B cell (primary cell): Measurements from ENCODE around the gene MAG. TPM values are rescaled to one million over a fixed set of nuclear protein-coding genes. Genes with fewer than 3 reads are reported as not detected.

ENCODE experiments used
- ATAC-seq: fragments of 200-7000 bp; cut with Tn5 transposase; one replicate; pipeline ENCODE4 v1.10.0; 2021; ENCODE audit warnings: low read depth, mild to moderate bottlenecking, moderate number of reproducible peaks, moderate library complexity
- CTCF ChIA-PET: fragments of 350-600 bp; sonication (Branson Sonifier 250); formaldehyde crosslinking; loops from one replicate; lab custom pipeline; 2021; ENCODE audit warnings: antibody characterized with exemption, inconsistent platforms; lab: Charles Lee
- POLR2A ChIA-PET: fragments of 350-600 bp; sonication (Branson Sonifier 250); formaldehyde crosslinking; loops from one replicate; lab custom pipeline; 2021; ENCODE audit warnings: antibody characterized with exemption; lab: Charles Lee
- DNase-seq: peaks from one replicate; pipeline ENCODE4 v3.0.0; 2013
- H2AFZ ChIP-seq: 2 replicates; pipeline ENCODE4 v1.6.1; 2012; ENCODE audit warnings: mild to moderate bottlenecking, low read depth, low read length; ENCODE audit not compliant: insufficient read depth, poor library complexity, severe bottlenecking
- H3K27ac ChIP-seq, 2 donors: 1 replicate in 1 of 2; 2 replicates in 1 of 2; pipeline ENCODE4 v1.5.1; 2012 to 2013; ENCODE audit warnings: low read length in 2 of 2, mild to moderate bottlenecking in 2 of 2, moderate library complexity in 1 of 2
- H3K27me3 ChIP-seq, 4 experiments: fragments of 200-600 bp in 1 of 4; sonication (generic) in 1 of 4; replicated peaks in 1 of 4; 1 replicate in 2 of 4; 2 replicates in 2 of 4; pipeline versions ENCODE4 v1.6.1 to v1.7.0; 2013 to 2016; ENCODE audit warnings: low read length in 3 of 4, mild to moderate bottlenecking in 2 of 4, mixed read lengths in 1 of 4, moderate library complexity in 1 of 4; ENCODE audit not compliant: insufficient read depth in 4 of 4, control insufficient read depth in 3 of 4; ENCODE audit errors: control extremely low read depth in 1 of 4
- H3K36me3 ChIP-seq, 2 experiments: replicated peaks in 1 of 2; 1 replicate in 1 of 2; 2 replicates in 1 of 2; pipeline versions ENCODE4 v1.6.1 to v1.7.1; 2013; ENCODE audit warnings: low read length in 1 of 2; ENCODE audit not compliant: insufficient read depth in 2 of 2, control insufficient read depth in 1 of 2; ENCODE audit errors: control extremely low read depth in 1 of 2, extremely low read depth in 1 of 2
- H3K4me1 ChIP-seq, 2 donors: fragments of 200-600 bp in 1 of 2; sonication (generic) in 1 of 2; 1 replicate in 1 of 2; 2 replicates in 1 of 2; pipeline versions ENCODE4 v1.5.1 to v1.6.1; 2013 to 2017; ENCODE audit warnings: low read length in 2 of 2; ENCODE audit not compliant: control insufficient read depth in 2 of 2, insufficient read depth in 2 of 2
- H3K4me2 ChIP-seq: replicated peaks from 2 replicates; pipeline ENCODE3; 2012; ENCODE audit warnings: mild to moderate bottlenecking, low read depth, low read length; ENCODE audit not compliant: poor library complexity, severe bottlenecking
- H3K4me3 ChIP-seq, 5 experiments: fragments of 200-600 bp in 1 of 5; sonication (generic) in 1 of 5; 1 replicate in 3 of 5; 2 replicates in 2 of 5; pipeline versions ENCODE4 v1.5.1 to v1.7.0; 2011 to 2016; ENCODE audit warnings: low read length in 4 of 5, mild to moderate bottlenecking in 4 of 5, low read depth in 2 of 5, control low read depth in 1 of 5, moderate library complexity in 1 of 5; ENCODE audit not compliant: insufficient read depth in 1 of 5; ENCODE audit errors: control extremely low read depth in 1 of 5, extremely low read depth in 1 of 5
- H3K79me2 ChIP-seq: fragments of 200-600 bp; sonication (generic); one replicate; pipeline ENCODE4 v1.6.0; 2016; ENCODE audit warnings: low read length; ENCODE audit not compliant: control insufficient read depth, insufficient read depth
- H3K9ac ChIP-seq: fragments of 200-600 bp; sonication (generic); 2 replicates; pipeline ENCODE4 v1.6.1; 2017; ENCODE audit warnings: mild to moderate bottlenecking, low read length, moderate library complexity
- H3K9me3 ChIP-seq, 3 donors: one replicate each; pipeline versions ENCODE4 v1.6.1 to v1.7.1; 2013; ENCODE audit warnings: low read length in 2 of 3; ENCODE audit not compliant: control insufficient read depth in 2 of 3, insufficient read depth in 1 of 3; ENCODE audit errors: control extremely low read depth in 1 of 3
- H4K20me1 ChIP-seq: 2 replicates; pipeline ENCODE4 v1.6.0; 2012; ENCODE audit warnings: mild to moderate bottlenecking, low read length; ENCODE audit not compliant: insufficient read depth, control insufficient read depth, poor library complexity, severe bottlenecking
- H3K27ac Mint-ChIP-seq: one replicate; pipeline ENCODE4 v1.8.0; 2021; ENCODE audit warnings: mixed read lengths
- H3K27me3 Mint-ChIP-seq: one replicate; pipeline ENCODE4 v1.8.0; 2021; ENCODE audit warnings: mixed read lengths
- H3K4me1 Mint-ChIP-seq: one replicate; pipeline ENCODE4 v1.8.0; 2021; ENCODE audit warnings: mixed read lengths
- H3K4me3 Mint-ChIP-seq: one replicate; pipeline ENCODE4 v1.8.0; 2021; ENCODE audit warnings: mixed read lengths
- H3K9me3 Mint-ChIP-seq: one replicate; pipeline ENCODE4 v1.8.0; 2022; ENCODE audit warnings: mixed read lengths; ENCODE audit not compliant: insufficient read depth
- EZH2 ChIP-seq: IDR thresholded peaks from 2 replicates; pipeline ENCODE4 v1.6.1; 2012; ENCODE audit warnings: borderline replicate concordance, low read depth, mild to moderate bottlenecking, moderate library complexity, low read length; ENCODE audit not compliant: insufficient read depth, poor library complexity, severe bottlenecking
- WGBS: methylation state at CpG from one replicate; pipeline ENCODE4 v1.1.5; 2013; ENCODE audit warnings: missing lambda C conversion rate; ENCODE audit not compliant: insufficient coverage; 5-methylcytosine and 5-hydroxymethylcytosine counted together
- intact Hi-C: fragments of 100-400 bp; cut with micrococcal nuclease; formaldehyde crosslinking; loops from one replicate; pipeline ENCODE4 v1.10.0; 2022
- polyA plus RNA-seq: library from polyadenylated mRNA; depleted of rRNA; stranded (reverse); fragments of >200 nt; gene quantifications from 2 replicates; pipeline ENCODE4 v1.2.3, GENCODE V29; 2012
- total RNA-seq, 2 donors: library from RNA; stranded (reverse); fragments of 120-200 nt in 1 of 2; gene quantifications; 1 replicate in 1 of 2; 2 replicates in 1 of 2; pipeline versions ENCODE4 v1.2.3 to v1.2.4, GENCODE V29; 2013 to 2022
- TF ChIP-seq, protein P1 (sequence below): fragments of 200-600 bp; IDR thresholded peaks from one replicate; pipeline ENCODE4 v1.8.0; 2022; ENCODE audit warnings: antibody characterized with exemption, mild to moderate bottlenecking

MAG gene
- total and polyA plus RNA-seq, 2 donors (not counting 1 experiment from before 2014, with no cell fraction given): 0.12 to 0.58 TPM

GRCh38 chr19:35291259-35291658 lies 702 bp upstream of the MAG start:
- Histone ChIP-seq H3K9ac (no peak overlapping the region), H2AFZ (no peak overlapping the region), H3K79me2 (no peaks in the 10 kb centered on the region), H3K4me1 (peaks cover 15 to 29% of the 10 kb centered on the region in 2 donors), H4K20me1 (no peaks in the 10 kb centered on the region), H3K4me2 (no peak overlapping the region), H3K36me3 (no peaks in the 10 kb centered on the region), H3K27ac (no peak overlapping the region), H3K9me3 (peaks cover 0 to 7% (median 0%) of the 10 kb centered on the region in 3 donors), H3K4me3 (no peak overlapping the region), H3K27me3 (no peaks in the 10 kb centered on the region)
- DNase-seq (no peak), ATAC-seq (no peak)
- Mint-ChIP-seq H3K27me3 (no peaks in the 10 kb centered on the region), H3K27ac (peak overlapping the region; percentile 26), H3K4me1 (peaks cover 30% of the 10 kb centered on the region), H3K9me3 (no peaks in the 10 kb centered on the region), H3K4me3 (no peak overlapping the region)
- TF ChIP-seq, protein P1, sequence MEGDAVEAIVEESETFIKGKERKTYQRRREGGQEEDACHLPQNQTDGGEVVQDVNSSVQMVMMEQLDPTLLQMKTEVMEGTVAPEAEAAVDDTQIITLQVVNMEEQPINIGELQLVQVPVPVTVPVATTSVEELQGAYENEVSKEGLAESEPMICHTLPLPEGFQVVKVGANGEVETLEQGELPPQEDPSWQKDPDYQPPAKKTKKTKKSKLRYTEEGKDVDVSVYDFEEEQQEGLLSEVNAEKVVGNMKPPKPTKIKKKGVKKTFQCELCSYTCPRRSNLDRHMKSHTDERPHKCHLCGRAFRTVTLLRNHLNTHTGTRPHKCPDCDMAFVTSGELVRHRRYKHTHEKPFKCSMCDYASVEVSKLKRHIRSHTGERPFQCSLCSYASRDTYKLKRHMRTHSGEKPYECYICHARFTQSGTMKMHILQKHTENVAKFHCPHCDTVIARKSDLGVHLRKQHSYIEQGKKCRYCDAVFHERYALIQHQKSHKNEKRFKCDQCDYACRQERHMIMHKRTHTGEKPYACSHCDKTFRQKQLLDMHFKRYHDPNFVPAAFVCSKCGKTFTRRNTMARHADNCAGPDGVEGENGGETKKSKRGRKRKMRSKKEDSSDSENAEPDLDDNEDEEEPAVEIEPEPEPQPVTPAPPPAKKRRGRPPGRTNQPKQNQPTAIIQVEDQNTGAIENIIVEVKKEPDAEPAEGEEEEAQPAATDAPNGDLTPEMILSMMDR: no peak
- no peak for TF ChIP-seq EZH2
- ChIA-PET POLR2A (interaction anchor here (0.6 kb wide), 1 partner anchor 401 kb away, joined by 5 read pairs; no protein-coding TSS in a partner anchor), CTCF (no interaction called here)
- intact Hi-C loops: no loop called here
- 68% methylated on average over 6 of the region's 6 CpGs for WGBS

- Histone ChIP-seq H3K9ac (no peak overlapping the region), H3K4me3 (no peak overlapping the region), H3K36me3 (no peaks in the 10 kb centered on the region), H3K4me2 (no peak overlapping the region), H3K9me3 (peaks cover 0 to 7% (median 0%) of the 10 kb centered on the region in 3 donors), H2AFZ (no peak overlapping the region), H3K79me2 (peaks cover 7% of the 10 kb centered on the region), H3K27me3 (no peaks in the 10 kb centered on the region), H3K4me1 (peaks cover 27 to 43% of the 10 kb centered on the region in 2 donors), H3K27ac (no peak overlapping the region), H4K20me1 (no peaks in the 10 kb centered on the region)
- 79% methylated on average over 18 of the region's 23 CpGs for WGBS
- TF ChIP-seq EZH2: no peak
- TF ChIP-seq, protein P1: no peak
- Mint-ChIP-seq H3K27ac (peak overlapping the region; percentile 35), H3K4me3 (no peak overlapping the region), H3K4me1 (peaks cover 28% of the 10 kb centered on the region), H3K27me3 (no peaks in the 10 kb centered on the region), H3K9me3 (no peaks in the 10 kb centered on the region)
- intact Hi-C loops: no loop called here
- ChIA-PET CTCF (no interaction called here), POLR2A (no interaction called here)
- no peak for DNase-seq
- ATAC-seq: no peak
Observed at GRCh38 chr19:35292421-35293362, 731 bp downstream of the MAG start.
